ENCODE data around the gene KCNH4.
"Not testable (repeated sequence)": the region's sequence is repeated elsewhere in the genome, so short reads cannot be mapped to it uniquely, and the experiment has no call there.

DNA sequence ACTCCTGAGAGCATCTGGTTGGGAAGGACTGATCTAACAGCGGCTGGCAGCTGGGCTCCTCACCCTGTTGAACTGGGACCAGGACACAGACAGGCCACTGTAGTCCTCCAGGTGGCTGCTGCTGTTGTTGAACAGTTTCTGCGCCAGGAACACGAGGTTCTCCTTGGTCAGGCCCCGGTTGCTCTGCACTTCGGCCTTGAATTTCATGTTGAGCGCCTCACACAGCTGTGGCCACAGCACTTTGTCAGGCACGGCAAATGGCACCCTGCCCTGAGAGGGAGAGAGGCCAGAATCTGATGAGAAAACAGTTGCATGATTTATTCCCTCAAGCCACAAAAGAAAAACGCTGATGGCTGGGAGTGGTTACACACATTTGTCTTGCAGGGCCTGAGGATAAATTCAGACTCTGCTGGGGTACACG is 31.0 kb upstream of the KCNH4 start:
- not testable (repeated sequence) for TF ChIP-seq KDM4B (CRISPR knock-in tag; IDR thresholded peaks at IDR 0.05); NR2C2 (CRISPR knock-in tag; IDR thresholded peaks at IDR 0.05; ENCODE audit: borderline replicate concordance); FOXA1 (IDR thresholded peaks at IDR 0.05); FOXA1 (CRISPR knock-in tag; IDR thresholded peaks at IDR 0.05)

Data from HepG2 (cell line).